Naive thymus-derived CD4-positive, alpha-beta T cell (primary cell): ENCODE measurements around the gene CAMKMT. TPM values are rescaled to one million over a fixed set of nuclear protein-coding genes. Genes with fewer than 3 reads are reported as not detected.

ENCODE experiments used
- ATAC-seq: fragments of 150-1000 bp; cut with Tn5 transposase; 2 replicates; pipeline ENCODE4 v1.10.0; 2021; ENCODE audit warnings: mild to moderate bottlenecking, moderate library complexity
- CTCF ChIA-PET: fragments of 350-600 bp; sonication (Branson Sonifier 250); formaldehyde crosslinking; loops from one replicate; lab custom pipeline; 2021; ENCODE audit warnings: antibody characterized with exemption; lab: Charles Lee
- POLR2A ChIA-PET: fragments of 350-600 bp; sonication (Branson Sonifier 250); formaldehyde crosslinking; loops from one replicate; lab custom pipeline; 2021; ENCODE audit warnings: antibody characterized with exemption, inconsistent platforms; lab: Charles Lee
- DNase-seq, 9 donors: peaks; one replicate each; pipeline versions ENCODE4 v3.0.0 to v3.0.0-alpha.2; 2020 to 2022; ENCODE audit warnings: mixed read lengths in 1 of 9
- H3K27ac ChIP-seq: one replicate; pipeline ENCODE4 v1.7.0; 2013; ENCODE audit warnings: mild to moderate bottlenecking, low read depth, low read length, moderate library complexity
- H3K27me3 ChIP-seq, 2 donors: one replicate each; pipeline ENCODE4 v1.7.0; 2013; ENCODE audit warnings: low read length in 2 of 2, mild to moderate bottlenecking in 2 of 2, moderate library complexity in 2 of 2; ENCODE audit not compliant: control insufficient read depth in 2 of 2, insufficient read depth in 2 of 2
- H3K36me3 ChIP-seq, 3 experiments: 1 replicate in 2 of 3; 2 replicates in 1 of 3; pipeline ENCODE4 v1.7.0; 2013; ENCODE audit warnings: low read length in 3 of 3, mild to moderate bottlenecking in 3 of 3, moderate library complexity in 1 of 3; ENCODE audit not compliant: insufficient read depth in 3 of 3, control insufficient read depth in 2 of 3
- H3K4me1 ChIP-seq, 2 donors: one replicate each; pipeline ENCODE4 v1.7.0; 2013; ENCODE audit warnings: low read length in 2 of 2, mild to moderate bottlenecking in 2 of 2, moderate library complexity in 1 of 2; ENCODE audit not compliant: control insufficient read depth in 2 of 2, insufficient read depth in 2 of 2
- H3K4me3 ChIP-seq: 2 replicates; pipeline ENCODE4 v1.7.0; 2013; ENCODE audit warnings: mild to moderate bottlenecking, low read length
- H3K9me3 ChIP-seq, 3 experiments: 1 replicate in 2 of 3; 2 replicates in 1 of 3; pipeline ENCODE4 v1.7.0; 2013; ENCODE audit warnings: low read length in 3 of 3; ENCODE audit not compliant: control insufficient read depth in 2 of 3
- H3K27ac Mint-ChIP-seq, 9 donors: one replicate each; pipeline ENCODE4 v1.8.0; 2020 to 2022; ENCODE audit warnings: mixed read lengths in 9 of 9, mild to moderate bottlenecking in 8 of 9, moderate library complexity in 5 of 9, inconsistent platforms in 2 of 9
- H3K27me3 Mint-ChIP-seq, 5 donors: one replicate each; pipeline ENCODE4 v1.8.0; 2021 to 2022; ENCODE audit warnings: mixed read lengths in 5 of 5, mild to moderate bottlenecking in 1 of 5
- H3K36me3 Mint-ChIP-seq, 5 donors: one replicate each; pipeline ENCODE4 v1.8.0; 2020 to 2022; ENCODE audit warnings: mixed read lengths in 5 of 5, mild to moderate bottlenecking in 3 of 5, inconsistent platforms in 1 of 5
- H3K4me1 Mint-ChIP-seq, 7 donors: one replicate each; pipeline ENCODE4 v1.8.0; 2020 to 2022; ENCODE audit warnings: mixed read lengths in 7 of 7, mild to moderate bottlenecking in 3 of 7, inconsistent platforms in 1 of 7
- H3K4me3 Mint-ChIP-seq, 10 donors: one replicate each; pipeline ENCODE4 v1.8.0; 2020 to 2022; ENCODE audit warnings: mild to moderate bottlenecking in 10 of 10, mixed read lengths in 10 of 10, moderate library complexity in 6 of 10, inconsistent platforms in 2 of 10
- H3K9me3 Mint-ChIP-seq, 11 donors: one replicate each; pipeline ENCODE4 v1.8.0; 2020 to 2022; ENCODE audit warnings: mixed read lengths in 11 of 11, mild to moderate bottlenecking in 4 of 11, inconsistent platforms in 1 of 11, moderate library complexity in 1 of 11
- intact Hi-C, 2 donors: fragments of 100-400 bp; cut with micrococcal nuclease; formaldehyde crosslinking; loops; one replicate each; pipeline ENCODE4 v1.15.1; 2023
- polyA plus RNA-seq, 2 donors: library from polyadenylated mRNA; unstranded; fragments of 300-500 nt; fragmentation: Illumina TruSeq; gene quantifications; one replicate each; pipeline ENCODE4 v1.2.3, GENCODE V29; 2021
- total RNA-seq, 6 experiments: library from RNA in 5 of 6; stranded (reverse) in 5 of 6; gene quantifications; 1 replicate in 5 of 6; 2 replicates in 1 of 6; pipeline ENCODE4 v1.2.3 and lab custom pipeline; 2021 to 2026

Gene CAMKMT
- total and polyA plus RNA-seq, 7 experiments from 2014 or later = 11.1 to 20.8 (median 17.7) TPM

DNA sequence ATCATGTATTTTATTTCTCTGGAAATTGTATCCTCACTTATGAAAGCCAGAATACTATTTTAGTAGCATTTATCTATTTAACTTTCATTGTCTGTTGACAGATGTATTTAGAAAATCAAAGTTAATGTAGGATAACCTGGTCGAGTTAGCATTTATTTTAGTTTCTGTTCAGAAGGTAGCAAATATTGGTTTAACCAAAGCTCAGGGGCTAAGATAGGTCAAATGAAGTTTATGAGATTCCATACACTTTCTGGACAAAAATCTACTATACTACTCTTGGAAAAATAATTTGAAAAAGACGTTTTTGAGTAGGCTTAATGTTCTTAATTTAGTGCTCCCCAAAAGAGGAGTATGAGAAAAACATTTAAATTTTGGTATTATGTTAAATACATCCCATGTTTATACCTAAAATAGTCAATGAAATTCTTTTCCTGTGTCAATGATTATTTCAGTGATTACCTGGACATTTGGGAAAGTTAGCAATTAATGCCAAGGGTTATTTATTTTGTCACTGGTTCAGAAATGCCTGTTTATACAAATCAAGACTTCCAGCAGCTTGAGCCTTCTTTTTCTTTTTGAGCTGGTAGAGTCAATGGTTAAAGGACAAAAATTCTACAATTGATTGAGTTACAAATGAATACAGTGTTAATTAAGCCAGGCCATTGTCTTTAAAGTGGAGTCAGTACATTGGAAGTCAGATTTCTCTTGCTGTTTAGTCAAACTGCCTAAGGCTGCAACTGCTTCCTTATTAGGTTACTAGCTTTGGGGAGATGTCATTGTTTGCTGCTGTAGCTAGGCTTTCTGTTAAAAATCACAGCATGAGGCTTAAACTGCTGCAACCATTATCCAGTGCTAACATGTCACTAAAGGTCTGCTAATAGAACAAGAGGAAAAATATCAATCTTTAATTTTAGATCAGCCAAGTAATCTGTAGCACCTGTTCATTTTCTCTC is 182.3 kb downstream of the CAMKMT start:
- H3K9me3 Mint-ChIP-seq = no peaks in the 10 kb centered on the region
- CTCF ChIA-PET = interaction anchor here (0.5 to 0.7 kb wide), 2 partner anchors 16 to 1288 kb away, joined by 3 read pairs; no protein-coding TSS in a partner anchor
- Histone ChIP-seq H3K9me3 (no peaks in the 10 kb centered on the region), H3K36me3 (no peaks in the 10 kb centered on the region), H3K27me3 (no peaks in the 10 kb centered on the region), H3K4me1 (no peaks in the 10 kb centered on the region), H3K27ac (no peak overlapping the region), H3K4me3 (no peak overlapping the region)
- intact Hi-C loops = no loop called here
- peaks cover 0 to 21% (median 3%) of the 10 kb centered on the region in 5 donors for H3K36me3 Mint-ChIP-seq
- ATAC-seq (no peak), DNase-seq (no peak)
- POLR2A ChIA-PET = no interaction called here
- peaks cover 0 to 3% (median 0%) of the 10 kb centered on the region in 7 donors for H3K4me1 Mint-ChIP-seq
- no peaks in the 10 kb centered on the region for H3K27me3 Mint-ChIP-seq
- no peak overlapping the region for H3K27ac Mint-ChIP-seq
- no peak overlapping the region for H3K4me3 Mint-ChIP-seq

DNA sequence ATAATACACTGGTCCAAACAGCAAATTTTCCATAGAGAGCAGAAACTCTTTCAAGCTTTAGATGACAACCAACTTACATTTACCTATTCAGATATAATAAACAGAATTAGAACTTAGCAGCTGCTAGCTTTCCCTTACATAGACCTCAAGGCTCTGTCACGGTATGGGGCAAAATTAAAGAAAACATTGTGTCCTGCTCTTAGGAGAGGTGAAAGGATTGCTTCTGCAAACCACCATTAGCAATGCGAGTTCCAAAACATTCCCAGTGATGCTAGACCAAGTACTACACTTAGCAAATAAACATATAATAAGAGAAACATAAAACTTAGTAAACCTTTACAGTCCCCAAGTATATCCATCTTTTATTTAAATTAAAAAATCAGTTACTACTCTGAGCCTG is 183.3 kb downstream of the CAMKMT start:
- H3K9me3 ChIP-seq = no peaks in the 10 kb centered on the region
- ChIA-PET POLR2A (no interaction called here), CTCF (interaction anchor here (0.5 to 0.7 kb wide), 2 partner anchors 15 to 1287 kb away, joined by 3 read pairs; no protein-coding TSS in a partner anchor)
- no peak overlapping the region for H3K4me3 Mint-ChIP-seq
- H3K27me3 ChIP-seq = no peaks in the 10 kb centered on the region
- intact Hi-C loops = no loop called here
- H3K36me3 Mint-ChIP-seq = peaks cover 0 to 29% (median 11%) of the 10 kb centered on the region in 5 donors
- H3K27ac ChIP-seq = no peak overlapping the region
- no peaks in the 10 kb centered on the region for H3K27me3 Mint-ChIP-seq
- no peaks in the 10 kb centered on the region for H3K4me1 ChIP-seq
- no peaks in the 10 kb centered on the region for H3K36me3 ChIP-seq
- H3K4me1 Mint-ChIP-seq = peaks cover 0 to 4% (median 0%) of the 10 kb centered on the region in 7 donors
- no peak overlapping the region for H3K4me3 ChIP-seq
- no peak overlapping the region for H3K27ac Mint-ChIP-seq
- ATAC-seq (no peak), DNase-seq (no peak)
- no peaks in the 10 kb centered on the region for H3K9me3 Mint-ChIP-seq

DNA sequence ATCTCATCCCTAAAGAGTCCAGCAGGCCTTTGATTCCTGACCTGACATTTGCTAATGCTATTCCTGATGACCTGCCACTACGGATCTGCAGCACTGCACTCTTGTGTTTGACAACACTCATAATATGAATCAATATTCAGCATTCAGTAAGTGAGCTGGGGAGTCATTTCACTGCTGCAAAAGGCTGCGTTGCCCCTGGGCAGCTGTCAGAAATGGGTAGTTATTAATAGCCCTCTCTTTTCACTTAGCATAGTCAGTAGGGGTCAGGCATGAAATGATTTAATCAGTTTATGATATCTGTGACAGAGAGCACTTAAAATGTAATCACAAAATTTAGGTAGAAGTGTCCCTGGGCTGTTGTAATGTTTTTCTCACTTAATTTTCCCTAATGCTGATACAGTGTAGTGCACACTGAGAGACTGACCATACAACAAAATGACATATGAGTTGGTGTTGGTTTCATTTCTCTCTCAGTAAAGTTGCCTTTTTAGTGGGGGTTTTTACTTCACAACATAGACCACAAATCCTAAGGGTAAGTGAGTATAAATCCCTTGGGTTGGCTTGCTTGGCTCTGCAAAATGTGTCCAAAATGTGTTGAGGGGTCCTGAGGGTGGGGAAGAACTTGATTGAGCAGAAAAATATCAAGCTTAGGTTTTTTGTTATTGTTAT is 184.8 kb downstream of the CAMKMT start:
- ATAC-seq = no peak
- POLR2A ChIA-PET = no interaction called here
- CTCF ChIA-PET = no interaction called here
- Histone ChIP-seq H3K27me3 (no peaks in the 10 kb centered on the region), H3K27ac (no peak overlapping the region), H3K9me3 (no peaks in the 10 kb centered on the region), H3K4me1 (no peaks in the 10 kb centered on the region), H3K4me3 (no peak overlapping the region), H3K36me3 (no peaks in the 10 kb centered on the region)
- no peaks in the 10 kb centered on the region for H3K9me3 Mint-ChIP-seq
- peaks cover 0 to 4% (median 0%) of the 10 kb centered on the region in 7 donors for H3K4me1 Mint-ChIP-seq
- no peaks in the 10 kb centered on the region for H3K27me3 Mint-ChIP-seq
- H3K4me3 Mint-ChIP-seq = no peak overlapping the region
- no peak for DNase-seq
- peaks cover 0 to 43% (median 22%) of the 10 kb centered on the region in 5 donors for H3K36me3 Mint-ChIP-seq
- intact Hi-C loops = no loop called here
- H3K27ac Mint-ChIP-seq = no peak overlapping the region

DNA sequence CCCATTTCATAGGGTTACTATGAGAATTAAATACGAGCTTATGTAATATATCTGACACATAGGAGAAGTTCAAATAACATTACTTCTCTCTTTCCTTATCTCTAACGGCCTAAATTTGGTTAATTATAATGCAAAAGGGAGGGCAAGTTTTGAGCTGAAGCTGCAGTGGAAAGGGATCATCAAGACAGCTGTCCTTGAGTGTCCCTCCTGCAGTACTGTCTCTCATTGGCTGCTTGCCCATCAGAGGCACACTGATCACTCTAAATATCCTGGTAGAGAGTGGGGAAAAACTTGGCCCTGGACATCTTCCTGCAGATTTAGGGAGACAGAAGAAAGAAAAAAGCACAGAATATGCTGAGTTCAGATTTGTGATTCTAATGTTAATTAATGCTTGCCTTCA is 186.0 kb downstream of the CAMKMT start:
- ChIA-PET POLR2A (no interaction called here), CTCF (no interaction called here)
- no peaks in the 10 kb centered on the region for H3K9me3 Mint-ChIP-seq

DNA sequence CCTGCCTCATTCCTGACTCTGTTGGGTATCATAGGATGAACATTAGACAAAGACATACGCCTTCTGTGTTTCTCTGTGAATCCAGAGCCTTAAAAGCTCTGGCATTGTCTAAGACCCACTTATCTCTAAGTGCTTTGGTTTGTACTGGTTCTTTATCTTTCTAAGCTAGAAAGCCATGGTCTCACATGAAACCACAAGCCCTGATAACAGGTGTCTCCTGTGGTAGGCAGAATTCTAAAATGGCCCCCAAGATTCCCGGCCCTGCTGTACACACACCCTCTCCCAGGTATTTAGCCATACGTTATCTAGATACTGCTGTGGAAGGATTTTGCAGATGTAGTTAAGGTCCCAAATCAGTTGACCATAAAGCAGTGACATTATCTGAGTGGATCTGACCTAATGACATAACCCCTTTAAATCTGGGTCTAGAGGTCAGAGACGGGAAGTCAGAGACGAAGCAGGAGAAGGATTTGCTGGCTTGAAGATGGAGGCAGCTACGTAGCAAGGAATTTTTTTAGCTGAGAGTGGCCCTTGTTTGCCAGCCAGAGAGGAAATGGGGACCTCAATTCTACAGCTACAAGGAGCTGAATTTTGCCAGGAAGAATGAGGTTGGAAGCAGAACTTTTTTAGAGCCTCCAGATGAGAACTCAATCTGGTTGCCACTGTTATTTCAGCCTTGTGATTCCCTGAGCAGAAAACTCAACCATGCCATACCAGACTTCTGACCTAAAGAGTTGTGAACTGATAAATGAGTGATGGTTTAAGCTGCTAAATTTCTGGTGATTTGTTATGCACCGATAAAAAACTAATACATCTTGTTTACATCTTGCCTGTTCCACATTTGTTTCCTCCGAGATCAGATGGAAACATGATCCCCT is 186.7 kb downstream of the CAMKMT start:
- CTCF ChIA-PET = no interaction called here
- intact Hi-C loops = no loop called here
- POLR2A ChIA-PET = no interaction called here

More for the DNA sequence above, 186.0 kb downstream of the CAMKMT start:
- Histone ChIP-seq H3K9me3 (no peaks in the 10 kb centered on the region), H3K27ac (no peak overlapping the region), H3K27me3 (no peaks in the 10 kb centered on the region), H3K4me1 (no peaks in the 10 kb centered on the region), H3K4me3 (no peak overlapping the region), H3K36me3 (no peaks in the 10 kb centered on the region)
- H3K4me1 Mint-ChIP-seq = peaks cover 0 to 3% (median 0%) of the 10 kb centered on the region in 7 donors
- H3K36me3 Mint-ChIP-seq = peaks cover 0 to 49% (median 22%) of the 10 kb centered on the region in 5 donors
- no peak overlapping the region for H3K27ac Mint-ChIP-seq
- H3K27me3 Mint-ChIP-seq = no peaks in the 10 kb centered on the region
- DNase-seq (no peak), ATAC-seq (no peak)
- H3K4me3 Mint-ChIP-seq = no peak overlapping the region
- intact Hi-C loops = no loop called here

DNA sequence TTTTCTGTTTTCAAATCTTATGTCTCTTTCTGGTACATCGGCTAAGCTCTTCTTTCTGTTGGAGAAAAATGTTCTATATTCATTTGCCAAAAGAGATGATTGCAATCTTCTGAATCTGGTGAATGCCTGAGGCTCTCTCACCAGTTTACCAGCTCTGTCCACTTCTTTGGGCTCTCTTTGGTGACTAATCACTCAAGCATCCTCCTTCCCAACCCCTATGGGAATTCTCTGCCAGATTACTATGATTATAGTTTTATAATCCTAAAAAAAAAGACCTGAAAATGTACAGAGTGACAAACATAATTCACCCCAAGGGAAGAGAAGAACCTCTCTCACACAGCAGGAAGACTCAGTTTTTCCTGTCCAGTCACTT is 187.3 kb downstream of the CAMKMT start:
- Histone ChIP-seq H3K4me1 (no peaks in the 10 kb centered on the region), H3K36me3 (no peaks in the 10 kb centered on the region), H3K9me3 (no peaks in the 10 kb centered on the region), H3K4me3 (no peak overlapping the region), H3K27ac (no peak overlapping the region), H3K27me3 (no peaks in the 10 kb centered on the region)
- intact Hi-C loops = no loop called here
- Mint-ChIP-seq H3K9me3 (no peaks in the 10 kb centered on the region), H3K27me3 (no peaks in the 10 kb centered on the region), H3K4me1 (peaks cover 0 to 3% (median 0%) of the 10 kb centered on the region in 7 donors), H3K36me3 (peaks cover 0 to 52% (median 24%) of the 10 kb centered on the region in 5 donors), H3K27ac (no peak overlapping the region), H3K4me3 (no peak overlapping the region)
- ChIA-PET POLR2A (no interaction called here), CTCF (no interaction called here)
- no peak for ATAC-seq
- DNase-seq = no peak

More for the DNA sequence above, 186.7 kb downstream of the CAMKMT start:
- H3K4me3 ChIP-seq = no peak overlapping the region
- no peak overlapping the region for H3K27ac Mint-ChIP-seq
- no peak for ATAC-seq
- H3K4me1 ChIP-seq = no peaks in the 10 kb centered on the region
- peaks cover 0 to 3% (median 0%) of the 10 kb centered on the region in 7 donors for H3K4me1 Mint-ChIP-seq
- peaks cover 0 to 49% (median 22%) of the 10 kb centered on the region in 5 donors for H3K36me3 Mint-ChIP-seq
- DNase-seq = no peak
- H3K9me3 ChIP-seq = no peaks in the 10 kb centered on the region
- H3K27ac ChIP-seq = no peak overlapping the region
- H3K27me3 ChIP-seq = no peaks in the 10 kb centered on the region
- H3K4me3 Mint-ChIP-seq = no peak overlapping the region
- no peaks in the 10 kb centered on the region for H3K9me3 Mint-ChIP-seq
- H3K36me3 ChIP-seq = no peaks in the 10 kb centered on the region
- no peaks in the 10 kb centered on the region for H3K27me3 Mint-ChIP-seq
